ENCODE data around the gene ITPR3. TPM values are rescaled to one million over a fixed set of nuclear protein-coding genes. Genes with fewer than 3 reads are reported as not detected.

ITPR3 gene
- total RNA-seq, 1 donor from 2014 or later: 43.0 TPM

- no peak for DNase-seq (ENCODE audit: low spot score in 2 of 2)
- Histone ChIP-seq H3K9me3 (no peaks in the 10 kb centered on the region), H3K4me1 (no peaks in the 10 kb centered on the region), H3K4me3 (no peak overlapping the region), H3K27ac (no peak overlapping the region), H3K27me3 (no peaks in the 10 kb centered on the region), H3K36me3 (no peaks in the 10 kb centered on the region)
- no peak for TF ChIP-seq CTCF (IDR thresholded peaks at IDR 0.05)
- intact Hi-C loops (cut with DNase I): no loop called here
Observed at GRCh38 chr6:33658982-33659689, 38.0 kb downstream of the ITPR3 start.

- Histone ChIP-seq H3K4me1 (no peaks in the 10 kb centered on the region), H3K36me3 (no peaks in the 10 kb centered on the region), H3K27me3 (no peaks in the 10 kb centered on the region), H3K4me3 (no peak overlapping the region), H3K9me3 (no peaks in the 10 kb centered on the region), H3K27ac (no peak overlapping the region)
- no peak for TF ChIP-seq CTCF (IDR thresholded peaks at IDR 0.05)
- no peak for DNase-seq (ENCODE audit: low spot score in 2 of 2)
- intact Hi-C loops (cut with DNase I): no loop called here
Observed at GRCh38 chr6:33659986-33660385, 38.9 kb downstream of the ITPR3 start.

GRCh38 chr6:33661106-33661838, 40.1 kb downstream of the ITPR3 start:
- H3K9me3 ChIP-seq: no peaks in the 10 kb centered on the region
- H3K4me3 ChIP-seq: no peak overlapping the region
- no peak for TF ChIP-seq CTCF (IDR thresholded peaks at IDR 0.05)
- H3K27me3 ChIP-seq: no peaks in the 10 kb centered on the region
- no peak for DNase-seq (ENCODE audit: low spot score in 2 of 2)
- H3K27ac ChIP-seq: no peak overlapping the region
- intact Hi-C loops (cut with DNase I): no loop called here
- H3K4me1 ChIP-seq: no peaks in the 10 kb centered on the region
- H3K36me3 ChIP-seq: no peaks in the 10 kb centered on the region

GRCh38 chr6:33662318-33662717, 41.2 kb downstream of the ITPR3 start:
- Histone ChIP-seq H3K4me3 (no peak overlapping the region), H3K4me1 (no peaks in the 10 kb centered on the region), H3K27me3 (no peaks in the 10 kb centered on the region), H3K9me3 (no peaks in the 10 kb centered on the region), H3K27ac (no peak overlapping the region), H3K36me3 (no peaks in the 10 kb centered on the region)
- no peak for DNase-seq (ENCODE audit: low spot score in 2 of 2)
- intact Hi-C loops (cut with DNase I): no loop called here
- TF ChIP-seq CTCF (IDR thresholded peaks at IDR 0.05): no peak

GRCh38 chr6:33663028-33663427, 41.9 kb downstream of the ITPR3 start:
- Histone ChIP-seq H3K4me1 (no peaks in the 10 kb centered on the region), H3K27me3 (no peaks in the 10 kb centered on the region), H3K36me3 (no peaks in the 10 kb centered on the region), H3K27ac (no peak overlapping the region), H3K4me3 (no peak overlapping the region), H3K9me3 (no peaks in the 10 kb centered on the region)
- no peak for DNase-seq (ENCODE audit: low spot score in 2 of 2)
- no peak for TF ChIP-seq CTCF (IDR thresholded peaks at IDR 0.05)
- intact Hi-C loops (cut with DNase I): no loop called here

Measured in ascending aorta (tissue), 2 donors.